ENCODE measurements around the gene RBM33.

- TF ChIP-seq JUND (IDR thresholded peaks at IDR 0.05; ENCODE audit: low read length) (no peak), SP4 (IDR thresholded peaks at IDR 0.05; ENCODE audit: low read length) (no peak), CTCF (IDR thresholded peaks at IDR 0.05; ENCODE audit: control extremely low read depth in 1 of 3, insufficient read depth in 1 of 3, low read depth in 1 of 3, low read length in 3 of 3) (no peak), POLR2A (IDR thresholded peaks at IDR 0.05; ENCODE audit: control extremely low read depth in 1 of 2, low read depth in 2 of 2, low read length in 2 of 2) (no peak), SP1 (IDR thresholded peaks at IDR 0.05; ENCODE audit: low read depth, low read length) (no peak), EGR1 (IDR thresholded peaks at IDR 0.05; ENCODE audit: borderline replicate concordance, low read depth, low read length) (no peak), EZH2 (IDR thresholded peaks at IDR 0.05; ENCODE audit: low read depth, low read length, severe bottlenecking) (no peak), MAX (IDR thresholded peaks at IDR 0.05) (no peak), PHF8 (conservative IDR thresholded peaks at IDR 0.05; ENCODE audit: low read depth, low read length) (no peak), GABPA (IDR thresholded peaks at IDR 0.05; ENCODE audit: borderline replicate concordance, insufficient read depth, low read length) (no peak), TAF1 (IDR thresholded peaks at IDR 0.05; ENCODE audit: low read depth, low read length) (no peak), KDM5A (IDR thresholded peaks at IDR 0.05; ENCODE audit: low read length) (no peak), HDAC6 (IDR thresholded peaks at IDR 0.05; ENCODE audit: low read depth, low read length) (no peak), MAFK (IDR thresholded peaks at IDR 0.05; ENCODE audit: low read depth, low read length) (no peak)
Observed at GRCh38 chr7:155669717-155670505, 25.4 kb downstream of the RBM33 start.
